ENCODE data around the gene TRAF3IP1.
"Not testable (repeated sequence)": the region's sequence is repeated elsewhere in the genome, so short reads cannot be mapped to it uniquely, and the experiment has no call there.

DNA sequence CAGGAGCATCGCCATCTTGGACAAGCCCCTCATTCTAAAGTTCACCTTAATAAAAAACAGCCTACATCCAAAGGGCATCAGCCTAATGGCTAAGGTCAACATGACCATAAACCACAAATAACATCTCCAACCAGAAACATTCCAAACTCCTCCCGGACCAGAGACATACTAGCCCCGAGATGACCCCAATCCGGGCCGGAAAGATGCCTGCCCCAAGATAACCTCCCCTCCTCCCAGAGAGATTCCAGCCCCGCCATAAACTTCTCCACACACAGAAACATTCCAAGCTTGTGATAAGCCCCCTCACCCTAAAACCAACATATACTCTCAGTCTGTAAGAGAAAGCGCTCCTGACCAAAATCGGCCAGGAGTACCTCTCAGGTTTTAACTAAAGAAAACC is 48.6 kb upstream of the TRAF3IP1 start:
- TF ChIP-seq POLR2AphosphoS5 (IDR thresholded peaks at IDR 0.05); POLR2A (IDR thresholded peaks at IDR 0.05; ENCODE audit: low read depth): not testable (repeated sequence)
- TF ChIP-seq, protein P1, sequence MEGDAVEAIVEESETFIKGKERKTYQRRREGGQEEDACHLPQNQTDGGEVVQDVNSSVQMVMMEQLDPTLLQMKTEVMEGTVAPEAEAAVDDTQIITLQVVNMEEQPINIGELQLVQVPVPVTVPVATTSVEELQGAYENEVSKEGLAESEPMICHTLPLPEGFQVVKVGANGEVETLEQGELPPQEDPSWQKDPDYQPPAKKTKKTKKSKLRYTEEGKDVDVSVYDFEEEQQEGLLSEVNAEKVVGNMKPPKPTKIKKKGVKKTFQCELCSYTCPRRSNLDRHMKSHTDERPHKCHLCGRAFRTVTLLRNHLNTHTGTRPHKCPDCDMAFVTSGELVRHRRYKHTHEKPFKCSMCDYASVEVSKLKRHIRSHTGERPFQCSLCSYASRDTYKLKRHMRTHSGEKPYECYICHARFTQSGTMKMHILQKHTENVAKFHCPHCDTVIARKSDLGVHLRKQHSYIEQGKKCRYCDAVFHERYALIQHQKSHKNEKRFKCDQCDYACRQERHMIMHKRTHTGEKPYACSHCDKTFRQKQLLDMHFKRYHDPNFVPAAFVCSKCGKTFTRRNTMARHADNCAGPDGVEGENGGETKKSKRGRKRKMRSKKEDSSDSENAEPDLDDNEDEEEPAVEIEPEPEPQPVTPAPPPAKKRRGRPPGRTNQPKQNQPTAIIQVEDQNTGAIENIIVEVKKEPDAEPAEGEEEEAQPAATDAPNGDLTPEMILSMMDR (IDR thresholded peaks at IDR 0.05) = not testable (repeated sequence)
